GM19035 (cell line): ENCODE data around the gene OR52A1.
"Not testable (repeated sequence)": the region's sequence is repeated elsewhere in the genome, so short reads cannot be mapped to it uniquely, and the experiment has no call there.

ENCODE experiments used
- ATAC-seq: cut with Tn5 transposase; IDR thresholded peaks from one replicate; pipeline ENCODE4 v1.9.1; 2021; ENCODE audit not compliant: unreplicated experiment

Gene OR52A1

GRCh38 chr11:5154657-5155056, at the start of gene OR52A1:
TSS of gene OR52A1 (minus strand) at chr11:5154757. CDS start at chr11:5152369, 2,388 bp downstream.
- no peak for ATAC-seq

- no peak for ATAC-seq
Measured at GRCh38 chr11:5203366-5203765, 48.8 kb upstream of the OR52A1 start.

GRCh38 chr11:5200582-5200981, 46.0 kb upstream of the OR52A1 start, which contains the start of gene OR51V1:
TSS of gene OR51V1 (minus strand) at chr11:5200682. CDS start at chr11:5200682, 0 bp downstream.
- no peak for ATAC-seq

GRCh38 chr11:5198285-5198684, 43.7 kb upstream of the OR52A1 start:
- no peak for ATAC-seq

- no peak for ATAC-seq
Measured at GRCh38 chr11:5197536-5197935, 43.0 kb upstream of the OR52A1 start.

GRCh38 chr11:5196731-5197130, 42.2 kb upstream of the OR52A1 start:
- no peak for ATAC-seq

- no peak for ATAC-seq
Measured at GRCh38 chr11:5196067-5196466, 41.5 kb upstream of the OR52A1 start.

- no peak for ATAC-seq
Measured at GRCh38 chr11:5192738-5193137, 38.2 kb upstream of the OR52A1 start.

GRCh38 chr11:5188201-5188600, 33.6 kb upstream of the OR52A1 start:
- ATAC-seq = no peak

GRCh38 chr11:5178046-5178837, 23.7 kb upstream of the OR52A1 start:
- ATAC-seq = no peak

- no peak for ATAC-seq
Measured at GRCh38 chr11:5174934-5175333, 20.4 kb upstream of the OR52A1 start.

- ATAC-seq = no peak
Measured at GRCh38 chr11:5171856-5172255, 17.3 kb upstream of the OR52A1 start.

GRCh38 chr11:5165898-5166297, 11.3 kb upstream of the OR52A1 start:
- ATAC-seq = not testable (repeated sequence)

- not testable (repeated sequence) for ATAC-seq
Measured at GRCh38 chr11:5164807-5165206, 10.2 kb upstream of the OR52A1 start.

- ATAC-seq = not testable (repeated sequence)
Measured at GRCh38 chr11:5161045-5161444, 6.5 kb upstream of the OR52A1 start.

- not testable (repeated sequence) for ATAC-seq
Measured at GRCh38 chr11:5160217-5160616, 5.7 kb upstream of the OR52A1 start.

GRCh38 chr11:5159806-5160205, 5.2 kb upstream of the OR52A1 start:
- ATAC-seq = no peak

- no peak for ATAC-seq
Measured at GRCh38 chr11:5153574-5154431, 754 bp downstream of the OR52A1 start.

GRCh38 chr11:5151713-5152153, 2.8 kb downstream of the OR52A1 start:
- ATAC-seq = no peak

GRCh38 chr11:5144206-5144605, 10.4 kb downstream of the OR52A1 start:
- ATAC-seq = not testable (repeated sequence)

GRCh38 chr11:5137996-5138395, 16.6 kb downstream of the OR52A1 start, which contains the start of gene OR52A5:
TSS of gene OR52A5 (minus strand) at chr11:5138356. CDS start at chr11:5132642, 5,714 bp downstream.
- no peak for ATAC-seq

GRCh38 chr11:5137014-5137413, 17.5 kb downstream of the OR52A1 start:
- no peak for ATAC-seq
